A673 (cell line): Measurements from ENCODE around the gene ALG8. TPM values are rescaled to one million over a fixed set of nuclear protein-coding genes. Genes with fewer than 3 reads are reported as not detected.

Source experiments
- BruUV-seq: library from RNA; stranded (reverse); fragments of 400-500 nt; replicated peaks from 2 replicates; lab custom pipeline; 2021; lab: Mats Ljungman, UMichigan
- CTCF ChIA-PET: fragments of 300-600 bp; sonication (Branson Sonifier 250); formaldehyde crosslinking; loops from one replicate; lab custom pipeline; 2022; ENCODE audit warnings: antibody characterized with exemption; lab: Charles Lee
- POLR2A ChIA-PET: fragments of 300-600 bp; sonication (Branson Sonifier 250); formaldehyde crosslinking; loops from one replicate; lab custom pipeline; 2022; ENCODE audit warnings: antibody characterized with exemption; ENCODE audit not compliant: low non-redundant PET; lab: Charles Lee
- DNase-seq: peaks from one replicate; pipeline ENCODE4 v3.0.0-alpha.2; 2015; ENCODE audit warnings: low spot score
- H3K27ac ChIP-seq: fragments of 200-600 bp; sonication (generic); 2 replicates; pipeline ENCODE4 v1.5.1; 2016; ENCODE audit warnings: mixed run types, low read depth, mild to moderate bottlenecking, mixed read lengths, antibody characterized with exemption, low read length; ENCODE audit not compliant: poor library complexity, severe bottlenecking
- H3K27me3 ChIP-seq: fragments of 200-600 bp; sonication (generic); replicated peaks from 2 replicates; pipeline ENCODE4 v1.6.1; 2017; ENCODE audit warnings: mixed run types, low read depth, mild to moderate bottlenecking, mixed read lengths, antibody characterized with exemption, low read length; ENCODE audit not compliant: insufficient read depth, poor library complexity
- H3K36me3 ChIP-seq: fragments of 200-600 bp; sonication (generic); 2 replicates; pipeline ENCODE4 v1.6.1; 2016; ENCODE audit warnings: mixed run types, mild to moderate bottlenecking, mixed read lengths, antibody characterized with exemption, low read length; ENCODE audit not compliant: insufficient read depth, poor library complexity, severe bottlenecking
- H3K4me1 ChIP-seq: fragments of 200-600 bp; sonication (generic); 2 replicates; pipeline ENCODE4 v1.6.1; 2017; ENCODE audit warnings: mixed run types, mild to moderate bottlenecking, mixed read lengths, antibody characterized with exemption, low read length; ENCODE audit not compliant: insufficient read depth, poor library complexity, severe bottlenecking
- H3K4me3 ChIP-seq: fragments of 200-600 bp; sonication (generic); 2 replicates; pipeline ENCODE4 v1.5.1; 2016; ENCODE audit warnings: low read depth, mixed run types, mild to moderate bottlenecking, mixed read lengths, low read length; ENCODE audit not compliant: poor library complexity, severe bottlenecking
- H3K9me3 ChIP-seq: fragments of 200-600 bp; sonication (generic); 2 replicates; pipeline ENCODE4 v1.6.1; 2016; ENCODE audit warnings: mixed run types, low read depth, mild to moderate bottlenecking, mixed read lengths, antibody characterized with exemption, low read length; ENCODE audit not compliant: poor library complexity, severe bottlenecking
- CTCF ChIP-seq: fragments of 300-800, 200-600 bp; sonication (generic); conservative IDR thresholded peaks from 2 replicates; pipeline ENCODE4 v1.5.1; 2017; ENCODE audit warnings: low read depth, mild to moderate bottlenecking, antibody characterized with exemption, low read length, moderate library complexity, mixed read lengths
- EZH2 ChIP-seq: fragments of 200-600 bp; sonication (generic); IDR thresholded peaks from 2 replicates; pipeline ENCODE4 v1.6.1; 2017; ENCODE audit warnings: borderline replicate concordance, low read depth, mild to moderate bottlenecking, mixed read lengths, antibody characterized with exemption, low read length; ENCODE audit not compliant: poor library complexity, severe bottlenecking
- intact Hi-C: fragments of 100-400 bp; cut with micrococcal nuclease; formaldehyde crosslinking; loops from one replicate; pipeline ENCODE4 v1.10.0; 2022; ENCODE audit not compliant: unreplicated experiment
- total RNA-seq: library from RNA; stranded (reverse); gene quantifications from 2 replicates; pipeline ENCODE4 v1.2.3, GENCODE V29; 2021

Gene ALG8
- total RNA-seq, 1 experiment from 2014 or later, result 131 TPM

GRCh38 chr11:78067704-78068103, 71.7 kb downstream of the ALG8 start:
- Histone ChIP-seq H3K4me1 (no peaks in the 10 kb centered on the region), H3K4me3 (no peak overlapping the region), H3K27ac (no peak overlapping the region), H3K9me3 (no peaks in the 10 kb centered on the region), H3K27me3 (no peaks in the 10 kb centered on the region), H3K36me3 (peaks cover 47% of the 10 kb centered on the region)
- no peak for TF ChIP-seq CTCF
- no peak for TF ChIP-seq EZH2
- ChIA-PET CTCF (no interaction called here), POLR2A (no interaction called here)
- intact Hi-C loops, result no loop called here
- no peak for DNase-seq
- BruUV-seq, result no TSS peak

GRCh38 chr11:78066471-78066870, 73.0 kb downstream of the ALG8 start:
- H3K27me3 ChIP-seq, result no peaks in the 10 kb centered on the region
- intact Hi-C loops, result no loop called here
- H3K4me3 ChIP-seq, result no peak overlapping the region
- no peaks in the 10 kb centered on the region for H3K4me1 ChIP-seq
- H3K36me3 ChIP-seq, result peaks cover 38% of the 10 kb centered on the region
- H3K27ac ChIP-seq, result no peak overlapping the region
- H3K9me3 ChIP-seq, result no peaks in the 10 kb centered on the region
- DNase-seq, result no peak
- ChIA-PET CTCF (no interaction called here), POLR2A (no interaction called here)
- no TSS peak for BruUV-seq
- no peak for TF ChIP-seq EZH2
- TF ChIP-seq CTCF, result no peak

- Histone ChIP-seq H3K27me3 (no peaks in the 10 kb centered on the region), H3K4me3 (no peak overlapping the region), H3K4me1 (no peaks in the 10 kb centered on the region), H3K27ac (no peak overlapping the region), H3K36me3 (peaks cover 26% of the 10 kb centered on the region), H3K9me3 (no peaks in the 10 kb centered on the region)
- POLR2A ChIA-PET, result no interaction called here
- CTCF ChIA-PET, result no interaction called here
- TF ChIP-seq CTCF, result no peak
- TF ChIP-seq EZH2, result no peak
- no peak for DNase-seq
- no TSS peak for BruUV-seq
- intact Hi-C loops, result no loop called here
These were observed 74.2 kb downstream of the ALG8 start for GRCh38 chr11:78065203-78065602.
